HTR-8/SVneo (cell line): ENCODE data around the gene NENF.

ENCODE experiments used
- DNase-seq: peaks from one replicate; pipeline ENCODE4 v3.0.0; 2011; ENCODE audit warnings: low spot score, mixed read lengths; ENCODE audit not compliant: insufficient read length
- FAIRE-seq: peaks from 2 replicates; lab custom pipeline; 2011; peaks lifted over from hg19 to GRCh38; lab: Jason Lieb, UNC

Gene NENF

DNA sequence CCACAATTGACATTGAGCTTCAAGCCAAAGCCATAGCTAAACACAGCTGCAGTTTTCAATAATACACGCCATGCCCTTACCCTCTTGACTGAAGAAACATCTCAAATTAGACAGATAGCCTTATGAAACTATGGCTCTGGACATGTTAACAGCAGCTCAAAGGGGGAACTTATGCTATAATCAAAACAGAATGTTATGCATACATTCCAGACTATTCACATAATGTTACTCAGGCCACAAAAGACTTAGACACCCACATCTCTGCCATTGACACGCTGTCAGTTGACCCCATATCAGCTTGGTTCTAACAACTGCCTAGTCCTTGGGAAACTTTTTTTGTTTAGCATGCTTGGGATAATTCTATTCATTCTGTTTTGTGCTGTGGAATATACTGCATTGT, 2.3 kb upstream of the NENF start:
- DNase-seq = no peak
- FAIRE-seq = no peak

DNA sequence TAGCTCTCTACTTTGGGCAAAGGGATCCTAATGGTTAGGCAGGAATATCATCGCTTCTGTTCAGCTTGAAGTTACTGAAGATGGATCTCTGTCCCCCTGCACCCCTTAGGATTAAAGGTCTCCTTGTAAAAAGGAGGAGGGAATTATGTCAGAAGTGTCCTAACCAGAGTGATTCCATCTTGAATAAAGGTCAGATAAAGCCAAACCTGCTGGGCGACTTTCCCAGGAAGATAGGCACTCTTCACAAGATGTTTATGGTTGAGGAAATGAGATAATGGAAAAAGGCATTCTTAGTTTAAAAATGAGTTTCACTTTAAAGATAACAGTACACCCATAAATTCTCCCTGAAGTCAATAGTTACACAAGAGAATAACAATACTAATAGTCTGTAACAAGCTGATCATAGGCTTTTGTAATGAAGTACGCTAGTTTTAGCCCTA, 1.7 kb upstream of the NENF start:
- no peak for FAIRE-seq
- DNase-seq = no peak

DNA sequence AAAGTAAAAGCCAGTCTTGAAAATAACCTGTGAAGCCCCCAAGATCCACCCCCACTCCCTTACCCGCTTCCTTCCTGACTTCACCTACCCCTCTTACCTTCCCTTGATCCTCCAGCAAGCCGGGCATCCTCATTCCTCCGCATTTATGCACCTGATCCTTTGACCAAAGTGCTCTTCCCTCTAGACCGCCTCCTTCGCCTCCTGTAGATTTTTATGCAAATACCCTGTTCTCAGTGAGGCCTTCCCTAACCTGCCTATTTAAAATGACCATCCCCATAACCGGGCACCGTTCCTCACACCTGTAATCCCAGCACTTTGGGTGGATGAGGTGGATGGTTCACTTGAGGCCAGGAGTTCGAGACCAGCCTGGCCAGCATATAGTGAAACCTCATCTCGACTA, 1.1 kb upstream of the NENF start:
- DNase-seq = no peak
- FAIRE-seq = no peak

DNA sequence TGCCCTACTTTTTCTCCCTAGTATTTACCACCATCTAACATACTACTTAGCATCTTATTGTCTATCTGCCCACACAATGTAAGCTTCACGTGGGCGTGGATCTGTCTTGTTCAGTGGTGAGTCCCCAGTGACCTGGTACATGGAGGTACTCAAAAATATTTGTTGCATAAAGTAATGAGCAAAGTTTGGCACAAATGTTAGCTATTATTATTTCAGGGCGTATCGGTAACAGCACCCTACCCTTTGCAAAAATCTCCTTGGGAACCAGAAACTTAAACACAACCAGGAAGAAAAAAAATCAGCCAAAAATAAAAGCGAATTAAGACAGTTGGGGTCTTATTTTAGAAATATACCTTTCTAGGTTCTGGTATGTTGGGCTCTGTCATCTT, 454 bp upstream of the NENF start:
- DNase-seq = no peak
- FAIRE-seq = no peak

DNA sequence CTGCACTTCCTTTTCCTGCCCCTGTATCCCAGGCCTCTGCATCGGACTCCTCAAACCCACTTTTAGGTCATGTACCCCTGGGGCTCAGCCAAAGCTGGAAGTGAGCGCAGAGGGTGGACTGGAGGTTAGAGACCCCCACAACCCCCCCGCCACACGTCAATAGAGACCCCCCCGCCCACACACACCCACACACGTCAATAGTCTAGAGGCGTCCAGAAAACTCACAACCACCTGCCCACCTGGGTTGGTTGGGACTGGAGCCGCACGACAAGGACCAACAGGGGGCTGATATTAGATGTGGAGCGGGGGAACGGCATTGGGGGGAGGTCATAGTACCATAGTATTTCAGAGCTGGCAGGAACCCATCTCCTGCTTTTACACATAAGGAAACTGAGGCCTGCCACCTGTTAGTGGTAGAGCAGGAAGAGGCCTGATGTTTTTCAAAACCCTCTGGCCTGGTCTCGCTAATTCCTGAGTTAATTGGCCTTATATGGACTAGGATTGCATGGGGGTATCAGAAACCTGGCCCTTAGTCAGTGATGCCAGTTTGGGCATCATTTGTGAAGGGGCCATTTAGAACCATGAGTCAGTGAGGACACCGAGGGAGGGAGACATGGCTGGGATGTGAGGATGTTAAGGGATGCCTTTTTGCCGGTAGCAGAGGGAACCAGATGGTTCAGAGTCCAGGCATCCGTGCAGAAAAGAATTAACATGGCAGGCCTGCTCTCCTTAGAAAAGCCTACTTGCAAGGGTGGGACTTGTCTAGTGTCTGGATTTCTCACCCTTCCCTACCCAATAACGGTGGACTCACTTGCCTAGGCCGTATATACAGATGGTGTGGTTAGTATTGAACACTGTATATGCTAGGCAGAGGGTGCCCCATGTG, 1.1 kb downstream of the NENF start:
- DNase-seq = no peak
- peak; percentile 74 for FAIRE-seq

DNA sequence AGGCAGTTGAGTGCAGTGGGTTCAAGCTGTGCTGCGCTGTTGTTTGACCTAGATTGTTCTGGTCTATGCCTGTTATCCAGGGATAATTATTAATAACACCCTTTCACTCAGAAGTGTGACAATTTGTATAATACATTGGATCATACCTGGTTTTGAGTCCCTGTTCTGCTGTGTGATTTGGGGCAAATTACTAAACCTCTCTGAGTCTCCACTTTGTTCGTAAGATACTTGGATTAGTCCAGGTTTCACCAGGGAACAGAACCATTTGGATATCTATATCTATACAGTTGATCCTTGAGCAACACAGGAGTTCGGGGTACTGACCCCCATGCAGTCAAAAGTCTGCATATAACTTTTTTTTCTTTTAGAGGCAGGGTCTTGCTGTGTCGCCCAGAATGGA, 2.3 kb downstream of the NENF start:
- no peak for DNase-seq
- no peak for FAIRE-seq

DNA sequence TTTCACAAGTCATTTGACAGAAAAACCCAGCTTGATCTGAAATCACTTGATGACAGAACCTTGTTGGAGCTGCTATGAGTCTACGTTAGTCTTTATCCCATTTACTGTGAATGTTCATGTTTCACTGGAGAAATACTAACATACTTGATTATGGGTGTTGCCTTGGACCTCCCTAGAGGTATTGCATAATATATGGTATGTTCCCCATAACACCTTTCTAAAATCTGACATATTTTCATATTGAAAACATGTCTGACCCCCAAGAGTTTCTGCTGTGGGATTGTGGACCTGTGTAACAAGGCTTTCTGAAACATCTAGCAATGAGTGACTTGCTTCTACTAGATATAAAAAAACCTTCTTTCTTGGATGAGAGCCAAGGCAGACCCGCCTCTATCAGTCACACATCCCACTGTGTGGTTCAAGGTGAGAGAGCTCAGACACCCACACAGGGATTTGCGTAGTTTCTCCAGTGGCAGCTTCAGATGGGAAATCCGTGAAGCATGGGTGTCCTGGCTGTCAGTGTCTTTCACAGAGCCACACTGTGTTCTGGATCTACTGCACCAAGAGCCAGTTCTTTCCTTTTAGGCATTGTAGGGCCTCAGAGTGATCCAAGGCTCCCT, 4.6 kb downstream of the NENF start:
- DNase-seq = no peak

DNA sequence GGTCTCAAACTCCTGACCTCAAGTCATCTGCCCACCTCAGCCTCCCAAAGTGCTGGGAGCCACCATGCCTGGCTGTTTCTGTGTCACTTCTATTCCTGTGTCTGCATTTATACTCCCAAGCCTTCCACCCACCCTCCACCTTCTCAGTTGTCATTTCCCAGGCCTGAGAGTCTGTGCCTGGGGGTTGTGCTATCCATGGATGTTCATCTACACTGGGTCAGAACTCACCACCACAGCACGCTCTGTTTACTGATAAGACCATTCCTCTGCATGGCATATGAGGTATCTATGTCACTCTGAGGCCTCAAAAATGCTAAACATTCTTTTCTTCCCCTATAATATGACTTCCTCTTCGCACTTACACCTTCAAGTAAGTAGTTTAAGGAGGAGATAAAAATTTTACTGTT, 6.1 kb downstream of the NENF start:
- FAIRE-seq (no peak), DNase-seq (no peak)

More for the DNA sequence above, 4.6 kb downstream of the NENF start:
- FAIRE-seq = no peak

DNA sequence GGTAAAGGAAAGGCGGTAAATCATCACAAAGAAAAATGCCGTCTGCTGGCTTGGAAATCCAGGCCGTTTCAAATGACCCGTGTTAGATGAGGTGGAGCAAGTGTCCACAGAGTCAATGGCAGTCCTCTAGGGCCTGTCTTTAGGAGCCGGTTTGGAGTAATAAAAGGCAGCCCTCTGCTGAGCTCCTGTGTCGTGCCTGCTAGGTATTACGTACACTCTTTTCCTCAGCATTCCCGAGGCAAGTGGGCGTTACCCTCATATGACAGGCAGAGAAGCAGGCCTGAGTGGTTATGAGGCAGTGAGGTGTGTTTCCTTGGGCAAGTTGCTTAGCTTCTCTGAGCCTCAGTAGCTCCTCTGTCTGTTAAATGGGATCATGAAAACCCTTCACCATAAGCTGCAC, 7.7 kb downstream of the NENF start:
- FAIRE-seq (no peak), DNase-seq (no peak)

DNA sequence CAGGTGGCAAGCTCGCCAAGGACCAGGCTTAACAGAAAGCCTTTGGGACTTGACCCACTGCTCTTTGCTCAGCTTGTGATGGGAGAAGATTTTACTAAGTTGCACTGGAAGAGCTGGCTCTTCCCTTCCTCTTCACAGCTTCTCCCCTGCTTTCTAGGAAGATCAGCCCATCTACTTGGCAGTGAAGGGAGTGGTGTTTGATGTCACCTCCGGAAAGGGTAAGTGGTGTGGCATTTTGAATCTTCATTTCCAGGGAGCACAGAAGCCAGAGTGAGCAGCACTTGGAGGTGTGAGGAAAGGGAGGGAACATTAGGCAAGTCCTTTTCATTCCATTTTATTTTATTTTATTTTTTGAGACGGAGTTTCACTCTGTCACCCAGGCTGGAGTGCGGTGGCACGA, 9.7 kb downstream of the NENF start:
- DNase-seq = no peak
- FAIRE-seq = no peak

DNA sequence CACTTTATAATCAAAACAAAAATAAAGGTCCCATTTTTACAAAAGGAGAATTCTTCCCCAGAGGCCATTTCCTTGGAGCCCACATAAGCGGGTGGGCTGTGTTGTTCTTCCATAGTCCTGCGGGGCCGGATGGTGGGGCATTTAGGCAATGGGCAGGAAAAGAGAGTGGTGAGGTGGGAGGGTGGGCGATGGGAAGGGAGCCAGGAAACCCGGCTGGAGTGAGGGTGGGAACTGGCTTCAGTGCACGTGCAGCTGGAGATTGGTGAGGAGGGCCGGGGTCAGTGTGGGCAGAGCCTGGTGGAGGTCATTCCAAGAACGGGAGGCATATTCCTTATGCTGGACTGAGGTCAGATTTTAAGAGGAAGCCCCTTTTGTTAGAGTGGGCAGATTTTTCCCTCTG, 13.6 kb downstream of the NENF start:
- no peak for DNase-seq
- FAIRE-seq = no peak

DNA sequence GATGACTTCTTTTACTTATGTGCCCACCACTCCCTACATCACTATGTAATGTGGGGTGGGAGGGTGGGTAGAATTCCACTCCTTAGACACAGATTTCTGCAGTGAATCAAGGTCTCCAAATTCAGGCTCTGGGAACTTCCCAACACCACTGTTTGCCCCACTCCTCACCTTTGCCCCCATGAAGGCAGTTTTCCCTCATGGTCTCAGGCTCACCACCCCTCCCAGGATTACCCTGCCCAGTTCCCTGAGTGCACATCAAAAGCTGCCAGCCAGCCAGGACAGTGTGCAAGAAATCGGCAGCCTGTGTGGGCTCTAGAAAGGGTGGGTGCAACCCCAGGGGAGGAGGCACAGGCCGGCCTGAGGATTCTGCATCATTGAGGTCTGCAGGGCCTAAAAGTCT, 14.8 kb downstream of the NENF start:
- no peak for DNase-seq
- no peak for FAIRE-seq

DNA sequence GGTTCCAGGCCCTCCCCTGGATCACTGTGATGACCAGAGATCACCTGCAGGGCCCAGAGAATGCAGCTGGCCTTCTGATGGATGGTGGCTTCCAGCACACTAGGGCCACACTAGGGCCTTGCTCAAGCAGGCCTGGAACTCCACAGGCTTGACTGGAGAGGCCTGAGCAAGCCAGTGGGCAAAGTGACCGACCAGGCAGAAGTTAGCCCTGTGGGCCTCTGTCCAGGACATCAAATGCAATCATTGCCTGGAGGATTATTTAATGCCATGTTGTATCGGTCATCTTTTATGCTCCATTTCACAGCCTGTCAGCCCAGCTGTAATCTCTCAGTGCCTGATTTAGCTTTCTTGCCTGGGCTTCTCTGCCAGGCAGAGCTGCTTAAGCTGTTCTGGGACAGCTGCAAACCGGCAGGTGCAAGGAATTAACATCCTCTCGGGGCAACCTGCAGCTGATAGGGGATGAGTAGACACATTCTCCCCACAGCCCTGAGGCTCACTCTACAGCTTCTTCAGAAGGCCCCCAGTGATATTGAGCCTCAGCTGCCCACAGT, 17.7 kb downstream of the NENF start:
- no peak for FAIRE-seq

DNA sequence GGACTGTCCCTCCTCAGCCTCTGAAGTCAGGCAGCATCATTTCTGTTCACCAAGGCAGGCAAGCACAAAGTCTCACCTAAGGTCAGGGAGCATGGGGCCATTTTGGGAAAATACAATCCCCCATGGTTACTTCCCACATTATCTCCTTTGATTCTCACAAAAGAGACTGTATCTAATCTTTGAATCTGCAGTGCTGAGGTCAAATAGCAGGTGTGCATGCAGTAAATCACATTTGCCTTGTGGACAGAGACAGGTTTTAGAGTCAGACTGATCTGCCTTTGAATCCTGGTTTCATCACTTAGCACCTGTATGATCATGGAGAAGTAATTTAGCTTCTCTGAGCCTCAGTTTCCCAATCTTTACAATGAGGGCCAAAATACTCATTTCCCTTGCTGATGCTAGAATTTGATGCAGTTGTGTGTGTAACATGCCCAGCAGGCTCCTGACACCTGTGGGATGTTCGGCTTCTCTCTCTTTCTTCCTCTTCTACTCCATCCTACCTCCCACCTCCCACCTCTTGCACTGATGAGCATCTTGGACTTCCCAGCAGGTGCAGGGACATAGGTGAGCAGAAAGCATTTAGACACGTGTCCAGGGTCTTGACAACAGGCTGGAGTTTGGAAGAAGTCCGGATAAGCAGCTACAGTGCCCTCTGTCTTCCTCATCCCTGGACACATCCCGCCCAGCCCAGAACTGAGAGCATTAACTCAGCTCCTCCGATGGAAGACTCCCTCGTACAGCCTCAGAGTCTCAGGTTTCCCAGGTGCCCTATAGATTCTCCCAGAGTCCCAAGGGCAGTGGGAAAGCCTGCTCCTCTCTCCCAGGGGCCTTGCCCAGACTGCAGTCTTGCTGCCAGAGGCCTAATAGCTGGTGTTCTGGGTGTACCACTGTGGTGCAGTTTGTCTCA, 18.9 kb downstream of the NENF start:
- DNase-seq (no peak), FAIRE-seq (no peak)

More for the DNA sequence above, 17.7 kb downstream of the NENF start:
- no peak for DNase-seq

DNA sequence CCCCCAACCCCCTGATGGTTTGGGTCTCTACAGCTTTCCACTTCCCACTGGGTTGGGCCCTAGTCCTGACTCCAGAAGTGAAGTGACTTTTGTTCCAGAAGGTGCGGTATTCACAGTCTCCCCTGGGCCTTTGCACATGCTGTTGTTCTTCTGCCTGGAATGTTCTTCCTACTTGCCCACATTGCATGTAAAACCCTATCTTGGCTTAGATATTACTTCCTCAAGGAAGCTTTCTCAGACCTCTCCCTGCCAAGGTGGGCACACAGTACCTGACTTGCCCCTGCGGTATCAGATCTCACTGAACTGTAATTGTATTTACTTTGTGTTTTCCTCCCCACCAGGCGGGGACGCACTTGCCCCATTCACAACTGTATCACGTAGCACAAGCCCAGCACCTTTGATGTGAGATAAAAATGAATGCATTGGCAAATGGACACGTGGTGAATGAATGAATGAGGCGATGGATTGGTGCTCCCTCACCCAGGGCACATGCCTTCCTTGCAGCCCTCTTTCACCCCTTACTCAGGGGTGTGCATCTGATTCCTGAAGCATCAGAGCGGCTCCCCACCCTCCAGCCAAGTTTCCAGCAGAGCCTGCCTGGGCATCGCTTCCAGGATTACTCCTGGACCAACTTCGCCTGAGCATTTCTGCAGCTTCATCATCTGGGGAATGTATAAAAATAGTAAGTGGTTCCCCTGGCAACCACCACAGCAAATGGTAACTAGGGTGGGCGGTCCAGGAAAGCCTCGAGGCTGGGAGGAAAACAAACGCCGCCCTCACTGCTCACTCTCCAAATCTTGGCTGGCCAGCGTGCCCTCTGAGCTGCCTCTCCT, 19.8 kb downstream of the NENF start:
- no peak for DNase-seq
- FAIRE-seq = no peak

DNA sequence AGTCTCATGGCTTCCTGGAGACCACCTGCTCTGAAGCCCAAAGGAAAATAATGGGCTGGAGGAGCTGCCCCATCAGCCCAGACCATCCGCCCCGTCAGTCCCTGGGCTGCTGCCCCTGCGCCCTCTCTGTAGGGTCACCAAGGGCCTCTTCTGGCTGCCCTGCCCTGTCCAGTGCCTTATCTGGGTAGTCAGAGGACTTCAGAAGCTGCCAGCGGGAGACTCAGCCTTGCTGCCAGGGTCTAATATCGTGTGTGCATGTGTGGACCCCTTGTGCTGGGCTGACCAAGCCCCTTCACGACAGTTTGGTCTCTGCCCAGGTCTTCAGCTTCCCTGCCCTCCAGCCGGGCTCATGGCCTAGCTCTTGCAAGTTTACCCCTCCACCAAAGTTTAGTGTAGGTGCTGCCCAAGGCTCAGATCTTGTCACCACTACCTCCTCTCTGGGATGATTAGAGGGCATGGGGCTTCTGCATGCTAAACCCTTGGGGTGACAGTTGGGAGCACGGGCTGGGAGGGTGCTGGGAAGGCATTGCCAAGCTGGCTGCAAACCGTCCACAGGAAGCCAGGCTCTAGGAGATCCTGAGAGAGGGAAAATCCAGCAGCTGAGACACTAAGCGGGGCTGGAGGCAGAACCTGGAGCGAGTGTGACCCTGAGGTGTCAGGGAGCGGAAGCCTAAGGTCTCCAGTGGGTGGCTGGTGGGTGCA, 20.6 kb downstream of the NENF start:
- FAIRE-seq (no peak), DNase-seq (no peak)

DNA sequence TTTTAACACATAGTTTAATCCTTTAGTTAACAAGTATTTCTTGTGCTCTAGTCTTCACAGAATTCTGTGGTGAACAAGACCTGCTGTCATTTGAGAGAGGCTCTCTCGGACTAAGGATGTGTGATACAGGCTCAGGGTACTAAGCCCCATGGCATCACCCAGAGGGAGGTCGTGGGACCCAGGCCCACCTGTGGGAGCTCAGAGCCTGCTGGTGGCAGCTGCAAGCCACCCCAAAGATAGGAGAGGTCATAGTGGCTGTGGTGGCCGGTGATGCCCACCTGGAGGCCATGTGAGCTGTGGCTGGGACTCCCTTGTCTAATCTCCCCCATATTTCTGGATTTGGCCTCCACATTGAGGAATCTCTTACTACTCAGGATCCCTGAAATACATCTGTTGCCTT, 22.0 kb downstream of the NENF start:
- FAIRE-seq (no peak), DNase-seq (no peak)

DNA sequence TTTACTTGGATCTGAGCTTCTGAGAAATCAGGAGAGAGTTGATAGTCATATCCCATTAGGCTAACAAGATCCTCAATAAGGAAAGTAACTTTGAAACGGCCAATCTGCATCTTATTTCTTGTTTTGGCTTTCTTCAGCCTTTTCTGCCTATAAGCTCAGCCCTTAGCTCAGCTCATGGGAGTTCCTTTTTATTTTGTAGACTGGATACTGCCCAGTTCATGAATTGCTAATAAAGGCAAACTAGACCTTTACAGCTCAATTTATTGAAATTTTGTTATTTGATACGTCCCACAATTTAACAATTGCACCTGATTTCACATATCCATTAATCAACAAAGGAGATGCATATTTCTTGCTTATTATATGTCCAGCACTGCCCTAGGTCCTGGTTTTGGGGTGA, 22.7 kb downstream of the NENF start:
- no peak for DNase-seq
- no peak for FAIRE-seq
